Esophagus muscularis mucosa (tissue), 4 donors: ENCODE data around the gene PLPP2.

Experiments used
- CTCF ChIP-seq, 3 experiments: fragments of 200-600 bp in 2 of 3; fragments of 450-650 bp in 1 of 3; sonication (generic) in 2 of 3; IDR thresholded peaks; one replicate each; pipeline ENCODE4 v1.5.1; 2017 to 2019; ENCODE audit warnings: antibody characterized with exemption in 3 of 3, mild to moderate bottlenecking in 2 of 3, moderate library complexity in 1 of 3
- EP300 ChIP-seq: sonication (generic); formaldehyde crosslinking; IDR thresholded peaks from one replicate; pipeline ENCODE4 v1.6.1; 2017; ENCODE audit warnings: antibody characterized with exemption
- POLR2A ChIP-seq: fragments of 450-650 bp; IDR thresholded peaks from one replicate; pipeline ENCODE4 v1.6.1; 2017; ENCODE audit warnings: antibody characterized with exemption, moderate library complexity, mild to moderate bottlenecking, low read depth
- POLR2AphosphoS5 ChIP-seq, 2 donors: sonication (generic); formaldehyde crosslinking; IDR thresholded peaks; one replicate each; pipeline ENCODE4 v1.6.1; 2017; ENCODE audit warnings: antibody characterized with exemption in 2 of 2

DNA sequence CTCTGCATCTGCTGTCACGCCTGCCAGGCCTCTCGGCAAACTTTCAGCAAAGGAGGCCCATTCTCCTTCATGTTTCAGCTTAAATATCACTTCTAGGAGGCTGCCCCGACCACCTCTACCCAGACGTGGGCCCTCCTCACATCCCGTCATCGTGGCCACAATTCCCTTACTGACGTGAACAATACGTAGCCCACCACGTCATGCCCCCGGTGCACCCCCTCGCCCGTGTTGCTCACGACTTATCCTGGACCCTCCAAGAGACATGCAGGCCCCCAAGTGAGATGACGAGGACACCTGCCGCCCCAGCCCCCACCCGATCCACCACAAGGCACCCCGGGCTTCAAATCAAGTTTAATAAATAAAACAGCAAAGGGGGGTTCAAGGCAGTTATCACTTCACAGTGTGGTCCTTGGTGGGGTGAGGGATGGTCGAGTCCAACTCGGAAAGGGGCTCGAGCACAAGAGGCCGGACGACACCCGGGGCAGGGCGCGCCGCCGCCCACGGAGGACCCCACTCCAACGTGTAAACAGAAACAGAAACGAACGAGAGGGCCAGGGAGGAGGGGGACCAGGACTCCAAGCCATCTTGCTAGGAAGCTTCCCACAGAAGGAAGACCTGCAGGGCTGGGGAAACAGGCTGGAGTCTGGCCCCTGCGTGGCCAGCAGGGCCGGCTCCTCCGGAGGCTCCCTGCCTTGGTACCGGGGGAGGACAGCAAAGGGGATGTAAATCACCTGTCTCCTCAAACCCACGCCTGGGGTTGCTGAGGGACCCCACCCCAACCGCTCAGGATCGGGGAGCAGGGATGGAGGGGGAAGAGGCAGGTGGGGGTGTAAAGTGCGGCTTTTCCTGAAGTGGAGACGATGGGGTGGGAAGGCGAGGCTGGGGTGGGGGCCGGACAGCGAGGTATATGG is 14.3 kb upstream of the PLPP2 start:
- TF ChIP-seq POLR2A (no peak), POLR2AphosphoS5 (IDR thresholded peaks at IDR 0.05) (no peak), CTCF (IDR thresholded peaks at IDR 0.05) (no peak), EP300 (no peak)
